CD4-positive, alpha-beta memory T cell (primary cell): ENCODE results near the gene SRSF11. TPM values are rescaled to one million over a fixed set of nuclear protein-coding genes. Genes with fewer than 3 reads are reported as not detected.

Source experiments
- CTCF ChIA-PET: fragments of 350-600 bp; sonication (Branson Sonifier 250); formaldehyde crosslinking; loops from one replicate; lab custom pipeline; 2021; ENCODE audit warnings: inconsistent platforms; ENCODE audit not compliant: partially characterized antibody; lab: Charles Lee
- POLR2A ChIA-PET: fragments of 350-600 bp; sonication (Branson Sonifier 250); formaldehyde crosslinking; loops from one replicate; lab custom pipeline; 2021; ENCODE audit not compliant: partially characterized antibody; lab: Charles Lee
- DNase-seq, 5 donors: peaks; one replicate each; pipeline versions ENCODE4 v3.0.0 to v3.0.0-alpha.2; 2020 to 2022; ENCODE audit warnings: mixed read lengths in 1 of 5
- H3K27ac ChIP-seq: one replicate; pipeline ENCODE4 v1.7.0; 2013; ENCODE audit warnings: low read depth, low read length
- H3K27me3 ChIP-seq: 2 replicates; pipeline ENCODE4 v1.7.0; 2013; ENCODE audit warnings: mild to moderate bottlenecking, low read length, moderate library complexity; ENCODE audit not compliant: insufficient read depth
- H3K36me3 ChIP-seq: 2 replicates; pipeline ENCODE4 v1.7.0; 2013; ENCODE audit warnings: mild to moderate bottlenecking, low read length, moderate library complexity; ENCODE audit not compliant: insufficient read depth
- H3K4me1 ChIP-seq: 2 replicates; pipeline ENCODE4 v1.7.0; 2013; ENCODE audit warnings: mild to moderate bottlenecking, low read length, moderate library complexity; ENCODE audit not compliant: insufficient read depth
- H3K4me3 ChIP-seq, 2 donors: one replicate each; pipeline ENCODE4 v1.7.0; 2013; ENCODE audit warnings: low read length in 2 of 2, mild to moderate bottlenecking in 1 of 2
- H3K9me3 ChIP-seq, 2 donors: one replicate each; pipeline ENCODE4 v1.7.0; 2013; ENCODE audit warnings: low read length in 2 of 2, control low read depth in 1 of 2; ENCODE audit not compliant: control insufficient read depth in 1 of 2
- H3K27ac Mint-ChIP-seq, 7 donors: one replicate each; pipeline ENCODE4 v1.8.0; 2020 to 2021; ENCODE audit warnings: mixed read lengths in 7 of 7, mild to moderate bottlenecking in 6 of 7, inconsistent platforms in 3 of 7, moderate library complexity in 3 of 7
- H3K27me3 Mint-ChIP-seq, 2 donors: one replicate each; pipeline ENCODE4 v1.8.0; 2020 to 2021; ENCODE audit warnings: mixed read lengths in 2 of 2
- H3K36me3 Mint-ChIP-seq, 2 donors: one replicate each; pipeline ENCODE4 v1.8.0; 2020 to 2021; ENCODE audit warnings: mixed read lengths in 2 of 2, inconsistent platforms in 1 of 2, mild to moderate bottlenecking in 1 of 2
- H3K4me1 Mint-ChIP-seq, 4 donors: one replicate each; pipeline ENCODE4 v1.8.0; 2020 to 2021; ENCODE audit warnings: mixed read lengths in 4 of 4, mild to moderate bottlenecking in 1 of 4
- H3K4me3 Mint-ChIP-seq, 8 donors: one replicate each; pipeline ENCODE4 v1.8.0; 2020 to 2021; ENCODE audit warnings: mixed read lengths in 8 of 8, mild to moderate bottlenecking in 7 of 8, moderate library complexity in 6 of 8, inconsistent platforms in 3 of 8
- H3K9me3 Mint-ChIP-seq, 8 donors: one replicate each; pipeline ENCODE4 v1.8.0; 2020 to 2021; ENCODE audit warnings: mixed read lengths in 8 of 8, mild to moderate bottlenecking in 5 of 8, inconsistent platforms in 3 of 8, moderate library complexity in 1 of 8
- intact Hi-C: fragments of 100-400 bp; cut with micrococcal nuclease; formaldehyde crosslinking; loops from one replicate; pipeline ENCODE4 v1.15.1; 2023
- polyA plus RNA-seq, 2 donors: library from polyadenylated mRNA; unstranded; fragments of 300-500 nt; fragmentation: Illumina TruSeq; gene quantifications; one replicate each; pipeline ENCODE4 v1.2.3, GENCODE V29; 2021
- total RNA-seq, 2 experiments: library from RNA; stranded (reverse); gene quantifications; one replicate each; pipeline ENCODE4 v1.2.3, GENCODE V29; 2021

Gene SRSF11
- total and polyA plus RNA-seq, 4 experiments from 2014 or later, result 65.8 to 374 (median 232) TPM

DNA sequence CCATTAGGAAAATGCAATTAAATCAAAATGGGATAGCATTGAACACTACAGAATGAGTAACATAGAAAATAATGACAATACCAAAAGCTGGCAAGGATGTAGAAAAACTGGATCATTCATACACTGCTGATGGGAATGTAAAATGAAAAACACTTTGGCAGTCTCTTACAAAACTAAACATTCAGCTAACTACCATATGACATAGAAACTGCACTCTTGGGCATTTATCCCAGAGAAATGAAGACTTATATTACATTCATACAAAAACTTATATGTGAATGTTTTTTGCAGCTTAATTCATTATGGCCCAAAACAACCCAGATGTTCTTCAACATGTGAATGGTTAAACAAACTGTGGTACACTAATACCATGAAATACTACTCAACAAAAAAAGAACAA is 67.0 kb downstream of the SRSF11 start:
- intact Hi-C loops, result no loop called here
- no peak for DNase-seq
- peak overlapping the region in 2 of 7 donors; percentile 19 to 30 for H3K27ac Mint-ChIP-seq

DNA sequence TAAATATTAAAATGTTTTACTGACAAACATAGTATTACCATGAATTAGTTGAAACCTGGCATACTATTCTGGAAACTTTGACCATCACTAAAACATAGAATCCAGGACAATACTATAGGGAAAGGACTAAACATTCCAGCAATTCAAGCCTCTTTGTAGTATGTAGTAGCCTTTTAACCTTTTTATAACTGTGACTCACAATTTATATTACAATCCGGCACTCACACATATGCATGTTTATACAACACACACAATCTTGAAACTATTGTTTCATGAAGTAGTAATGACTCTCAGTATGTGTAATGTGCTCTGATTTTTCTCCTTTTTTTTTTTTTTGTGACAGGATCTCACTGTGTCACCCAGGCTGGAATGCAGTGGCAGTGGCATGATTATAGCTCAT is 69.0 kb downstream of the SRSF11 start:
- Mint-ChIP-seq H3K4me3 (no peak overlapping the region), H3K9me3 (peaks cover 0 to 1% (median 0%) of the 10 kb centered on the region in 8 donors), H3K27me3 (no peaks in the 10 kb centered on the region), H3K27ac (peak overlapping the region in 3 of 7 donors; percentile 10 to 77 (median 60)), H3K36me3 (peaks cover 27 to 49% of the 10 kb centered on the region in 2 donors), H3K4me1 (peaks cover 0 to 5% (median 2%) of the 10 kb centered on the region in 4 donors)
- Histone ChIP-seq H3K27me3 (no peaks in the 10 kb centered on the region), H3K27ac (no peak overlapping the region), H3K4me3 (no peak overlapping the region), H3K9me3 (no peaks in the 10 kb centered on the region), H3K4me1 (no peaks in the 10 kb centered on the region), H3K36me3 (peaks cover 19% of the 10 kb centered on the region)
- ChIA-PET CTCF (no interaction called here), POLR2A (no interaction called here)
- intact Hi-C loops, result no loop called here
- DNase-seq, result no peak

More for the DNA sequence above, 67.0 kb downstream of the SRSF11 start:
- Histone ChIP-seq H3K36me3 (peaks cover 15% of the 10 kb centered on the region), H3K27me3 (no peaks in the 10 kb centered on the region), H3K4me1 (no peaks in the 10 kb centered on the region), H3K4me3 (no peak overlapping the region), H3K27ac (no peak overlapping the region), H3K9me3 (no peaks in the 10 kb centered on the region)
- Mint-ChIP-seq H3K4me3 (no peak overlapping the region), H3K4me1 (peaks cover 0 to 3% (median under 1%) of the 10 kb centered on the region in 4 donors), H3K36me3 (peaks cover 25 to 35% of the 10 kb centered on the region in 2 donors), H3K9me3 (peaks cover 0 to 1% (median 0%) of the 10 kb centered on the region in 8 donors), H3K27me3 (no peaks in the 10 kb centered on the region)
- ChIA-PET CTCF (interaction anchor here (0.6 kb wide), 1 partner anchor 16 kb away, joined by 3 read pairs; no protein-coding TSS in a partner anchor), POLR2A (no interaction called here)

DNA sequence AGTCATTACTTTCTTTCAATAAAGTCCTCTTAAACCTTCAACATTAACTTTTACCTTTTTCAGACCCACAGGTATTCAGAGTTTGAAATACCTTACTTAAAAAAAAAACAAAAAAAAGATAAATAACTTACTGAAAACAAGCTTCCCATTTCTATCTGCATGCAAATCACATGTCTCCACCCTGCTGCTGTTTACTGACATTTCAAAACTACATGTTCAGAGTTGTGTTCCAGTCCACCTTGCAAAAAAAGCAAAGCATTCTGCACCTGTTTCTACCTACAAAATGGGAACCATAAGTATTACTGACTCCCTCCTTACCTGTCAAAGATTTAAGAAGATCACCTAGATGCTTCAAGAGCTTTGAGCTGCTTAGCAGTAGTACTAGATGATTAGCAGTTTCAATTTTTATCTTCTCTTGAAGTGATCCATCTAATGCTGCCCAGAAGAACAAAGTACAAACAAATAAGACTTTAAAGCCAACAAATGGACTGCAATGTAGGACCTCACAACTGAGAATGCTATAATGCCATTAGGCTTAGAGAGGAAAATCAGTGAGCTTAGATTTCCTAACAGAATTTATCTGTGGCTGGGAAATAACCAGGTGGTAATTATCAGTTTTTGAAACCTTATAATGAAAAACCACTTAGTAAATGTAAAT is 72.1 kb downstream of the SRSF11 start:
- no peaks in the 10 kb centered on the region for H3K4me1 ChIP-seq
- Mint-ChIP-seq H3K4me1 (peaks cover 0 to 3% (median 0%) of the 10 kb centered on the region in 4 donors), H3K27me3 (no peaks in the 10 kb centered on the region), H3K9me3 (peaks cover 0 to 1% (median 0%) of the 10 kb centered on the region in 8 donors), H3K27ac (peak overlapping the region in 2 of 7 donors; percentile 11 to 84), H3K36me3 (peaks cover 35 to 57% of the 10 kb centered on the region in 2 donors), H3K4me3 (no peak overlapping the region)
- H3K36me3 ChIP-seq, result peaks cover 19% of the 10 kb centered on the region
- no peak overlapping the region for H3K4me3 ChIP-seq
- intact Hi-C loops, result no loop called here
- no peak for DNase-seq
- H3K27me3 ChIP-seq, result no peaks in the 10 kb centered on the region
- no peaks in the 10 kb centered on the region for H3K9me3 ChIP-seq
- H3K27ac ChIP-seq, result no peak overlapping the region
- ChIA-PET POLR2A (no interaction called here), CTCF (no interaction called here)

DNA sequence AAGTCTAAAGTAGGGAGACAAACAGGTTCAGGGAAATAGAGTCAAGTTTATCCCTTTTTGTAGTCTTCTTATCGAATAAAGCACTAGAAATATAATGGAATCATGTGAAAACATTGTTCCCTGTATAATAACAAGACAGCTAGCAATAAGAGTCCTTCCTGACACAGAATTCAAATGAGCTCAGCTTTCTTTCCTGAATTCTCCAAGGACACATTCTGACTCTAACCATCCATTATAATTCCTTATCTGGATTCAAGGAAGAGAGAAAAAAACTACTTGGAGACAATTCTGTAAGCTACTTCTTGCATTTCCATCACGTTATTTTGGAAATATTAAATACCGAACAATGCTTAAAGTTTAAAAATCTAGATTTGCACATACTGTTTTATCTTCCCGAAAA is 74.6 kb downstream of the SRSF11 start:
- H3K27ac ChIP-seq, result no peak overlapping the region
- no peaks in the 10 kb centered on the region for H3K4me1 ChIP-seq
- peaks cover 26% of the 10 kb centered on the region for H3K36me3 ChIP-seq

DNA sequence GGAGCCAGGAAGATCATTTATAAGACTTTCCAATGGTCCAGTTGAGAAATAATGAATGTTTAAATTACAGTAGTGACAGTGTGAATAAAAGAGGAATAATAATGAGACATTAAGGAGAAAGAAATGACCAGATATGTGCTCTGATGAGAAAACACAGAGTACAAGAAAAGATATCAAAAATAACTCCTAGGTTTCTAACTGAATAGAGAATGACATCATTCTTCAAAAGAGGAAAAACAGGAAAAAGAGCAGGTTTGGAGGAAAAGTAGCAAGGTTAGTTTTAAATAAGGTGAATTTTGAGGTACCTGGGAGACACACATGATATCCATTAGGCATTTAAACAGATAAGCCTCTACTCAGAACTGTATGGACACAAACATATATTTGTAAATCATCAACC is 78.3 kb downstream of the SRSF11 start:
- H3K4me1 Mint-ChIP-seq, result peaks cover 0 to 8% (median 5%) of the 10 kb centered on the region in 4 donors
- H3K36me3 Mint-ChIP-seq, result peaks cover 30 to 45% of the 10 kb centered on the region in 2 donors
- Histone ChIP-seq H3K27me3 (no peaks in the 10 kb centered on the region), H3K4me1 (no peaks in the 10 kb centered on the region), H3K27ac (no peak overlapping the region), H3K36me3 (peaks cover 6% of the 10 kb centered on the region), H3K9me3 (no peaks in the 10 kb centered on the region), H3K4me3 (no peak overlapping the region)
- no peak for DNase-seq
- intact Hi-C loops, result no loop called here
- no peaks in the 10 kb centered on the region for H3K9me3 Mint-ChIP-seq
- H3K27me3 Mint-ChIP-seq, result no peaks in the 10 kb centered on the region
- H3K27ac Mint-ChIP-seq, result peak overlapping the region in 2 of 7 donors; percentile 58 to 68
- no peak overlapping the region for H3K4me3 Mint-ChIP-seq
- ChIA-PET CTCF (no interaction called here), POLR2A (no interaction called here)

More for the DNA sequence above, 74.6 kb downstream of the SRSF11 start:
- intact Hi-C loops, result no loop called here
- peaks cover 0 to 1% (median 0%) of the 10 kb centered on the region in 8 donors for H3K9me3 Mint-ChIP-seq
- H3K4me3 Mint-ChIP-seq, result no peak overlapping the region
- H3K36me3 Mint-ChIP-seq, result peaks cover 43 to 62% of the 10 kb centered on the region in 2 donors
- H3K27ac Mint-ChIP-seq, result no peak overlapping the region
- H3K27me3 Mint-ChIP-seq, result no peaks in the 10 kb centered on the region
- H3K27me3 ChIP-seq, result no peaks in the 10 kb centered on the region
- POLR2A ChIA-PET, result no interaction called here
- no peak for DNase-seq
- H3K4me1 Mint-ChIP-seq, result peaks cover 0 to 7% (median 5%) of the 10 kb centered on the region in 4 donors
- no peaks in the 10 kb centered on the region for H3K9me3 ChIP-seq
- CTCF ChIA-PET, result no interaction called here
- no peak overlapping the region for H3K4me3 ChIP-seq

Other genes starting within 250 kb of the SRSF11 start
- gene LRRC40, start 15.8 kb upstream of the SRSF11 start, total RNA-seq, result 10 to 100 TPM; 11.3 to 11.6 TPM
- gene LRRC40, start 15.8 kb upstream of the SRSF11 start, polyA plus RNA-seq, result 1 to 10 TPM; 5.4 to 9.1 TPM
- gene ANKRD13C, start 133.3 kb downstream of the SRSF11 start, total RNA-seq, result 10 to 100 TPM; 29.1 to 34.0 TPM
- gene ANKRD13C, start 133.3 kb downstream of the SRSF11 start, polyA plus RNA-seq, result 10 to 100 TPM; 12.9 to 16.7 TPM
- 1 to 10 TPM; 2.0 to 2.9 TPM for gene CTH, start 189.9 kb downstream of the SRSF11 start, total RNA-seq
- gene CTH, start 189.9 kb downstream of the SRSF11 start, polyA plus RNA-seq, result 1 to 10 TPM; 1.3 to 1.9 TPM